Kidney (tissue), 14 donors: ENCODE data around the gene HS1BP3. TPM values are rescaled to one million over a fixed set of nuclear protein-coding genes. Genes with fewer than 3 reads are reported as not detected.

ENCODE experiments used
- DNase-seq, 5 donors: peaks; one replicate each; pipeline ENCODE4 v3.0.0-alpha.2; 2013 to 2020
- FAIRE-seq: peaks from 2 replicates; lab custom pipeline; 2012; peaks lifted over from hg19 to GRCh38; lab: Jason Lieb, UNC
- H3K27ac ChIP-seq, 2 donors: one replicate each; pipeline ENCODE4 v1.7.0; 2013; ENCODE audit warnings: low read depth in 2 of 2, low read length in 2 of 2, inconsistent platforms in 1 of 2
- H3K27me3 ChIP-seq: one replicate; pipeline ENCODE4 v1.7.1; 2013; ENCODE audit warnings: low read length, inconsistent platforms; ENCODE audit not compliant: control insufficient read depth, insufficient read depth
- H3K36me3 ChIP-seq, 3 donors: one replicate each; pipeline versions ENCODE4 v1.7.0 to v1.7.1; 2013; ENCODE audit warnings: low read length in 3 of 3, control low read depth in 1 of 3, inconsistent platforms in 1 of 3; ENCODE audit not compliant: insufficient read depth in 3 of 3, control insufficient read depth in 2 of 3
- H3K4me1 ChIP-seq, 3 donors: one replicate each; pipeline versions ENCODE4 v1.7.0 to v1.7.1; 2013; ENCODE audit warnings: low read length in 3 of 3, inconsistent platforms in 1 of 3, low read depth in 1 of 3; ENCODE audit not compliant: control insufficient read depth in 2 of 3, insufficient read depth in 2 of 3
- H3K4me3 ChIP-seq, 3 donors: one replicate each; pipeline versions ENCODE4 v1.7.0 to v1.8.1; 2013; ENCODE audit warnings: low read length in 3 of 3, control low read depth in 1 of 3, inconsistent platforms in 1 of 3
- H3K9ac ChIP-seq, 3 donors: one replicate each; pipeline versions ENCODE4 v1.7.0 to v1.7.1; 2013; ENCODE audit warnings: low read length in 3 of 3, control low read depth in 1 of 3, inconsistent platforms in 1 of 3
- H3K9me3 ChIP-seq, 3 donors: one replicate each; pipeline versions ENCODE4 v1.7.0 to v1.7.1; 2013; ENCODE audit warnings: low read length in 3 of 3, control low read depth in 1 of 3, inconsistent platforms in 1 of 3; ENCODE audit not compliant: control insufficient read depth in 2 of 3, insufficient read depth in 1 of 3
- intact Hi-C: fragments of 100-400 bp; cut with DNase I; formaldehyde crosslinking; loops from one replicate; pipeline ENCODE4 v1.11.1; 2022
- polyA plus RNA-seq: library from polyadenylated mRNA; stranded (reverse); fragments of 350-450 nt; fragmentation: Illumina TruSeq; extraction: RNeasy Lipid Tissue Mini Kit (QIAGEN cat#74804); gene quantifications from one replicate; pipeline ENCODE4 v1.2.3, GENCODE V29; 2014; ENCODE audit warnings: low read depth, low replicate concordance; ENCODE audit not compliant: insufficient read depth
- total RNA-seq: library from RNA; stranded (reverse); fragmentation: NEBNext Ultra II Directional; extraction: Animal tissue kit (Norgen Biotek cat#: 25700); gene quantifications from one replicate; pipeline ENCODE4 v1.2.1, GENCODE V29; 2021
- TF ChIP-seq, protein P1 (sequence below): IDR thresholded peaks from 3 replicates; pipeline ENCODE4 v1.5.1; 2012; ENCODE audit warnings: mild to moderate bottlenecking, moderate library complexity, borderline replicate concordance; ENCODE audit not compliant: insufficient read depth; ENCODE audit errors: extremely low read depth
- donor health status: control.
- donor health status: control.
- donor health status: control.
- donor health status: control.
- donor health status: control.
- donor health status: DM: yes; HTN: yes; CAD: no.
- donor health status: Normal renal cell carcinoma (clear cell type).

HS1BP3 gene
- total and polyA plus RNA-seq, 2 donors from 2014 or later: 35.5 to 37.5 TPM

DNA sequence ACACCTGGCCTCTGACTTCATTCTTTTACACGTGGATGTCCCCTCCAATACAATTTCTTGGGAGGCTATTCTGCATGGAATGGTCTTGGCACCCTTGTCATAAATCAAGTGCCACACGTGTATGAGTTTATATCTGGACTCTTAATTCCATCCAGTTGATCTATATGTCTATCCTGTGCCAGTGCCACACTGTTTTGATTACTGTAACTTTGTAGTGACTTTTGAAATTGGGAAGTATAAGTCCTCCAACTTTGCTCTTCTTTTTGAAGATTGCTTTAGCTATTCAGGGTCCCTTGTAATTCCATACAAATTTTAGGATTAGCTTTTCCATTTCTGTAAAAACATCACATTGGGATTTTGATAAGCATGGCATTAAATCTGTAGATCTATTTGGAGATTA, 43.5 kb downstream of the HS1BP3 start:
- H3K9ac ChIP-seq: no peak overlapping the region
- intact Hi-C loops: no loop called here
- no peak overlapping the region for H3K4me3 ChIP-seq
- H3K9me3 ChIP-seq: peaks cover 0 to 3% (median 0%) of the 10 kb centered on the region in 3 donors
- peaks cover 0 to 29% (median 27%) of the 10 kb centered on the region in 3 donors for H3K4me1 ChIP-seq
- FAIRE-seq: no peak
- TF ChIP-seq, protein P1, sequence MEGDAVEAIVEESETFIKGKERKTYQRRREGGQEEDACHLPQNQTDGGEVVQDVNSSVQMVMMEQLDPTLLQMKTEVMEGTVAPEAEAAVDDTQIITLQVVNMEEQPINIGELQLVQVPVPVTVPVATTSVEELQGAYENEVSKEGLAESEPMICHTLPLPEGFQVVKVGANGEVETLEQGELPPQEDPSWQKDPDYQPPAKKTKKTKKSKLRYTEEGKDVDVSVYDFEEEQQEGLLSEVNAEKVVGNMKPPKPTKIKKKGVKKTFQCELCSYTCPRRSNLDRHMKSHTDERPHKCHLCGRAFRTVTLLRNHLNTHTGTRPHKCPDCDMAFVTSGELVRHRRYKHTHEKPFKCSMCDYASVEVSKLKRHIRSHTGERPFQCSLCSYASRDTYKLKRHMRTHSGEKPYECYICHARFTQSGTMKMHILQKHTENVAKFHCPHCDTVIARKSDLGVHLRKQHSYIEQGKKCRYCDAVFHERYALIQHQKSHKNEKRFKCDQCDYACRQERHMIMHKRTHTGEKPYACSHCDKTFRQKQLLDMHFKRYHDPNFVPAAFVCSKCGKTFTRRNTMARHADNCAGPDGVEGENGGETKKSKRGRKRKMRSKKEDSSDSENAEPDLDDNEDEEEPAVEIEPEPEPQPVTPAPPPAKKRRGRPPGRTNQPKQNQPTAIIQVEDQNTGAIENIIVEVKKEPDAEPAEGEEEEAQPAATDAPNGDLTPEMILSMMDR: no peak
- no peaks in the 10 kb centered on the region for H3K27me3 ChIP-seq
- DNase-seq: no peak
- no peak overlapping the region for H3K27ac ChIP-seq
- no peaks in the 10 kb centered on the region for H3K36me3 ChIP-seq

DNA sequence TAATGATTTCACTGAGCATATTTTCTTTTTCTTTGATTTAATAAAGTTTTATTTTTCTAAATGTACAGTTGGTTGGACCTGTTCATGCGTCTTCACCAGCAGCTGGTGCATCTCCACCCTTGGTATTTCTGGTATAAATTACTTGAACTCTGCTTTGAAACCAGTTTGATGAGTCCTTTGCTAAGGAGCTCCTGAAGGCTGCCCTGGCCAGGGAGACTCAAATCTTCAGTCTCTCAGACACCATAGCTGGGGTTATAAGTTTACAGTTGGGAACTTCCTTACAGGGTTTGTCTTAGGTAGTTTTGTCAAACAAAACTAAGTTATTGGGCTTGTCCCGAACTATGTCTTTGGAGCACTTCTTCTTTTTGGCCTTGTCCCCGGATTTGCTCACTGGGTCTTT, 44.7 kb downstream of the HS1BP3 start:
- DNase-seq (no peak), FAIRE-seq (no peak)
- no peak overlapping the region for H3K27ac ChIP-seq
- intact Hi-C loops: no loop called here
- no peaks in the 10 kb centered on the region for H3K27me3 ChIP-seq
- peaks cover 0 to 3% (median 0%) of the 10 kb centered on the region in 3 donors for H3K9me3 ChIP-seq
- no peaks in the 10 kb centered on the region for H3K36me3 ChIP-seq
- no peak overlapping the region for H3K9ac ChIP-seq
- TF ChIP-seq, protein P1: no peak
- H3K4me3 ChIP-seq: no peak overlapping the region
- peaks cover 0 to 21% (median 16%) of the 10 kb centered on the region in 3 donors for H3K4me1 ChIP-seq

DNA sequence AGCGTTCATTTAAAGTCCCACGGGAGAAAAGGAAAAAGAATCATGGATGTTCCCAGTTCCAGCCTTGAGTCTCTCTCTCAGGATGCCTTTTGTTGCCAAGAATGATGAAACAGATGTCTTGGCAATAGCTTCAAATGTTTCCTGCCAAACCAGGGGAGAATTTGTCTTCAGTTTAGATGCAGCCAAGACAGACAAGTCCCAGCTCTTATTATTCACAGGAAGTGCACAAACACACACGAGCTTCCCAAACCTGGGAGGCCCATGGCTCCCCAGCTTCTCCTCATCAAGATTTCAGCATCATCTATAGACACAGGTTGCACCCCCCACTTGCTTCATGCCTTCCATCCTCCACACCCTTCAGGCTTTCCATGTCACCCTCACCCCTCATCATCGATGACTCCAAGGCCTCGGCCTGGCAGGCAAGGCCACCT, 45.9 kb downstream of the HS1BP3 start:
- intact Hi-C loops: no loop called here

More for the DNA sequence above, 45.9 kb downstream of the HS1BP3 start:
- H3K36me3 ChIP-seq: no peaks in the 10 kb centered on the region
- no peak overlapping the region for H3K4me3 ChIP-seq
- H3K27me3 ChIP-seq: no peaks in the 10 kb centered on the region
- peaks cover 0 to 20% (median 8%) of the 10 kb centered on the region in 3 donors for H3K4me1 ChIP-seq
- peaks cover 0 to 3% (median 0%) of the 10 kb centered on the region in 3 donors for H3K9me3 ChIP-seq
- FAIRE-seq (no peak), DNase-seq (peak in 3 of 5 donors; percentile 20 to 60 (median 22))
- TF ChIP-seq, protein P1: no peak
- peak overlapping the region; percentile 47 to 56 for H3K27ac ChIP-seq
- no peak overlapping the region for H3K9ac ChIP-seq
